GM23338 (cell line): ENCODE data around the gene TNFRSF8. TPM values are rescaled to one million over a fixed set of nuclear protein-coding genes. Genes with fewer than 3 reads are reported as not detected.

Source experiments
- ATAC-seq: fragments of 200-7000 bp; cut with Tn5 transposase; 3 replicates; pipeline ENCODE4 v1.9.1; 2020
- DNase-seq: peaks from one replicate; pipeline ENCODE4 v3.0.0-alpha.2; 2015; ENCODE audit warnings: low spot score
- H2AFZ ChIP-seq: fragments of 200-600 bp; sonication (generic); 2 replicates; pipeline ENCODE4 v1.8.0; 2016; ENCODE audit warnings: antibody characterized with exemption, mild to moderate bottlenecking, moderate library complexity
- H3F3A ChIP-seq: fragments of 200-600 bp; sonication (generic); replicated peaks from 2 replicates; pipeline ENCODE4 v1.8.0; 2017; ENCODE audit warnings: antibody characterized with exemption, mixed run types, low read depth
- H3K27ac ChIP-seq: fragments of 200-600 bp; sonication (generic); 2 replicates; pipeline ENCODE4 v1.6.1; 2016; ENCODE audit warnings: low read depth
- H3K27me3 ChIP-seq: fragments of 200-600 bp; sonication (generic); 2 replicates; pipeline ENCODE4 v1.8.0; 2016; ENCODE audit warnings: mild to moderate bottlenecking, mixed run types, moderate library complexity; ENCODE audit not compliant: insufficient read depth
- H3K36me3 ChIP-seq: fragments of 200-600 bp; sonication (generic); 2 replicates; pipeline ENCODE4 v1.8.0; 2016; ENCODE audit warnings: mild to moderate bottlenecking; ENCODE audit not compliant: insufficient read depth
- H3K4me1 ChIP-seq: fragments of 200-600 bp; sonication (generic); 2 replicates; pipeline ENCODE4 v1.8.0; 2016; ENCODE audit warnings: mild to moderate bottlenecking, moderate library complexity; ENCODE audit not compliant: insufficient read depth
- H3K4me2 ChIP-seq: fragments of 200-600 bp; sonication (generic); 2 replicates; pipeline ENCODE4 v1.7.1; 2017; ENCODE audit warnings: mixed run types
- H3K4me3 ChIP-seq: fragments of 200-600 bp; sonication (generic); 2 replicates; pipeline ENCODE4 v1.6.1; 2016; ENCODE audit warnings: mixed run types
- H3K79me2 ChIP-seq: fragments of 200-600 bp; sonication (generic); replicated peaks from 2 replicates; pipeline ENCODE4 v1.8.0; 2017; ENCODE audit warnings: mild to moderate bottlenecking; ENCODE audit not compliant: insufficient read depth
- H3K9me2 ChIP-seq: fragments of 200-600 bp; sonication (generic); 2 replicates; pipeline ENCODE4 v1.8.0; 2017; ENCODE audit not compliant: insufficient read depth
- H4K20me1 ChIP-seq: fragments of 200-600 bp; sonication (generic); replicated peaks from 2 replicates; pipeline ENCODE4 v1.8.0; 2017; ENCODE audit warnings: mild to moderate bottlenecking; ENCODE audit not compliant: insufficient read depth
- H3K27ac Mint-ChIP-seq: 2 replicates; pipeline ENCODE4 v1.8.0; 2020; ENCODE audit warnings: inconsistent platforms, mild to moderate bottlenecking, moderate library complexity, mixed read lengths
- H3K27me3 Mint-ChIP-seq: 3 replicates; pipeline ENCODE4 v1.8.0; 2022; ENCODE audit warnings: low read depth, mild to moderate bottlenecking, moderate library complexity, mixed read lengths, inconsistent platforms; ENCODE audit not compliant: insufficient read depth, poor library complexity
- H3K36me3 Mint-ChIP-seq: 3 replicates; pipeline ENCODE4 v1.8.0; 2021; ENCODE audit warnings: low read depth, mild to moderate bottlenecking, inconsistent platforms, moderate library complexity, mixed read lengths
- H3K4me1 Mint-ChIP-seq: 3 replicates; pipeline ENCODE4 v1.8.0; 2020; ENCODE audit warnings: mild to moderate bottlenecking, inconsistent platforms, mixed read lengths
- H3K4me3 Mint-ChIP-seq: 3 replicates; pipeline ENCODE4 v1.8.0; 2021; ENCODE audit warnings: moderate library complexity, mild to moderate bottlenecking, inconsistent platforms, mixed read lengths
- H3K9me3 Mint-ChIP-seq: 3 replicates; pipeline ENCODE4 v1.8.0; 2020; ENCODE audit warnings: moderate library complexity, mild to moderate bottlenecking, inconsistent platforms, mixed read lengths
- CREB1 ChIP-seq: fragments of 250-450 bp; sonication (Bioruptor Pico); IDR thresholded peaks from 2 replicates; pipeline ENCODE4 v1.5.0; 2020; ENCODE audit warnings: low read depth, mild to moderate bottlenecking, moderate library complexity
- EZH2 ChIP-seq: fragments of 200-600 bp; sonication (generic); IDR thresholded peaks from one replicate; pipeline ENCODE4 v1.8.0; 2017; ENCODE audit warnings: antibody characterized with exemption, mild to moderate bottlenecking, low read depth; ENCODE audit not compliant: unreplicated experiment
- EZH2phosphoT487 ChIP-seq: fragments of 200-600 bp; sonication (generic); IDR thresholded peaks from one replicate; pipeline ENCODE4 v1.8.1; 2018; ENCODE audit warnings: antibody characterized with exemption; ENCODE audit not compliant: unreplicated experiment
- JUNB ChIP-seq: IDR thresholded peaks from one replicate; pipeline ENCODE4 v1.6.1; 2016; ENCODE audit warnings: antibody characterized with exemption; ENCODE audit not compliant: unreplicated experiment
- NANOG ChIP-seq: IDR thresholded peaks from 2 replicates; pipeline ENCODE4 v1.6.1; 2016; ENCODE audit warnings: antibody characterized with exemption, borderline replicate concordance
- STAT1 ChIP-seq: IDR thresholded peaks from one replicate; pipeline ENCODE4 v1.6.1; 2016; ENCODE audit warnings: antibody characterized with exemption; ENCODE audit not compliant: unreplicated experiment
- ZNF114 ChIP-seq: fragments of 250-450 bp; sonication (Bioruptor Pico); IDR thresholded peaks from 2 replicates; pipeline ENCODE4 v1.5.0; 2020; ENCODE audit warnings: mild to moderate bottlenecking, moderate library complexity
- ZNF331 ChIP-seq: fragments of 250-450 bp; sonication (Bioruptor Pico); IDR thresholded peaks from 2 replicates; pipeline ENCODE4 v1.5.0; 2020; ENCODE audit warnings: low read depth, mild to moderate bottlenecking, moderate library complexity
- polyA plus RNA-seq: library from polyadenylated mRNA; unstranded; fragments of >200 nt; fragmentation: Nextera tagmentation; extraction: Ambion mirVana; gene quantifications from 2 replicates; pipeline ENCODE4 v1.2.1, GENCODE V29; 2016
- total RNA-seq: library from RNA; depleted of rRNA; stranded (reverse); fragments of >200 nt; shearing (Covaris generic); gene quantifications from 2 replicates; pipeline ENCODE4 v1.2.3, GENCODE V29; 2014
- TF ChIP-seq, protein P1 (sequence below): IDR thresholded peaks from one replicate; pipeline ENCODE4 v1.6.1; 2018; ENCODE audit warnings: antibody characterized with exemption; ENCODE audit not compliant: unreplicated experiment
- TF ChIP-seq, protein P2 (sequence below): fragments of 250-450 bp; sonication (Bioruptor Pico); IDR thresholded peaks from 2 replicates; pipeline ENCODE4 v1.5.0; 2020; ENCODE audit warnings: mild to moderate bottlenecking, moderate library complexity
- TF ChIP-seq, protein P3 (sequence below): IDR thresholded peaks from 2 replicates; pipeline ENCODE4 v1.6.1; 2016; ENCODE audit warnings: antibody characterized with exemption
- TF ChIP-seq, protein P4 (sequence below), 2 experiments: fragments of 200-600 bp in 1 of 2; sonication (generic) in 1 of 2; conservative IDR thresholded peaks; 2 replicates each; pipeline versions ENCODE4 v1.5.1 to v1.6.1; 2016 to 2017; ENCODE audit warnings: antibody characterized with exemption in 2 of 2, low read depth in 2 of 2, mild to moderate bottlenecking in 2 of 2, moderate library complexity in 1 of 2

The TNFRSF8 gene
- total and polyA plus RNA-seq, 2 experiments from 2014 or later = 11.7 to 28.2 TPM

DNA sequence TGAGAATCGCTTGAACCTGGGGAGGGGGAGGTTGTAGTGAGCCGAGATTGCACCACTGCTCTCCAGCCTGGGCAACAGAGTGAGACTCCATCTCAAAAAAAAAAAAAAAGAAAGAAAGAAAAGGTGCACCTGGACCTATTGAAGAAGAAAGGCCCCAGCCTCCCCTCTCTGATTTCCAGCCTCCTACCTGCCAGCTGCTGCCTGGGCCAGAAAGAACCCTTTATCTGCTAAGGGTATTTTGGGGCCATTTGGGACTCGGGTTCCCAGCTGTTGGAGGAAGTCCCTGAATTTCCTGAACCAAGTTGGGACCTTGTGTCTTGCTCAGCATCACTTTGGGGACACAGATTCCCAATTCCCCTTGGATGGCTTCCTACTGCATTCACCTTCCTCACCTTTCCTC lies 3.9 kb upstream of the TNFRSF8 start:
- Mint-ChIP-seq H3K27me3 (peaks cover 22% of the 10 kb centered on the region), H3K4me1 (peaks cover 7% of the 10 kb centered on the region), H3K9me3 (peaks cover 5% of the 10 kb centered on the region), H3K36me3 (peaks cover 4% of the 10 kb centered on the region; the same call in 1 of the 3 replicates), H3K27ac (no peak overlapping the region), H3K4me3 (no peak overlapping the region)
- Histone ChIP-seq H3K27ac (no peak overlapping the region), H3F3A (no peaks in the 10 kb centered on the region), H3K27me3 (peaks cover 21% of the 10 kb centered on the region), H3K4me2 (no peak overlapping the region), H3K9me2 (no peaks in the 10 kb centered on the region; the same call in 1 of the 2 replicates), H2AFZ (no peak overlapping the region), H3K36me3 (no peaks in the 10 kb centered on the region), H3K4me3 (no peak overlapping the region), H3K79me2 (peaks cover 7% of the 10 kb centered on the region), H4K20me1 (no peaks in the 10 kb centered on the region), H3K4me1 (peaks cover under 1% of the 10 kb centered on the region)
- no peak for DNase-seq
- ATAC-seq = no peak
- TF ChIP-seq STAT1 (no peak), EZH2 (no peak), EZH2phosphoT487 (no peak), ZNF331 (CRISPR knock-in tag) (no peak), CREB1 (CRISPR knock-in tag) (no peak), NANOG (no peak), ZNF114 (CRISPR knock-in tag) (no peak), JUNB (no peak)
- TF ChIP-seq, protein P1, sequence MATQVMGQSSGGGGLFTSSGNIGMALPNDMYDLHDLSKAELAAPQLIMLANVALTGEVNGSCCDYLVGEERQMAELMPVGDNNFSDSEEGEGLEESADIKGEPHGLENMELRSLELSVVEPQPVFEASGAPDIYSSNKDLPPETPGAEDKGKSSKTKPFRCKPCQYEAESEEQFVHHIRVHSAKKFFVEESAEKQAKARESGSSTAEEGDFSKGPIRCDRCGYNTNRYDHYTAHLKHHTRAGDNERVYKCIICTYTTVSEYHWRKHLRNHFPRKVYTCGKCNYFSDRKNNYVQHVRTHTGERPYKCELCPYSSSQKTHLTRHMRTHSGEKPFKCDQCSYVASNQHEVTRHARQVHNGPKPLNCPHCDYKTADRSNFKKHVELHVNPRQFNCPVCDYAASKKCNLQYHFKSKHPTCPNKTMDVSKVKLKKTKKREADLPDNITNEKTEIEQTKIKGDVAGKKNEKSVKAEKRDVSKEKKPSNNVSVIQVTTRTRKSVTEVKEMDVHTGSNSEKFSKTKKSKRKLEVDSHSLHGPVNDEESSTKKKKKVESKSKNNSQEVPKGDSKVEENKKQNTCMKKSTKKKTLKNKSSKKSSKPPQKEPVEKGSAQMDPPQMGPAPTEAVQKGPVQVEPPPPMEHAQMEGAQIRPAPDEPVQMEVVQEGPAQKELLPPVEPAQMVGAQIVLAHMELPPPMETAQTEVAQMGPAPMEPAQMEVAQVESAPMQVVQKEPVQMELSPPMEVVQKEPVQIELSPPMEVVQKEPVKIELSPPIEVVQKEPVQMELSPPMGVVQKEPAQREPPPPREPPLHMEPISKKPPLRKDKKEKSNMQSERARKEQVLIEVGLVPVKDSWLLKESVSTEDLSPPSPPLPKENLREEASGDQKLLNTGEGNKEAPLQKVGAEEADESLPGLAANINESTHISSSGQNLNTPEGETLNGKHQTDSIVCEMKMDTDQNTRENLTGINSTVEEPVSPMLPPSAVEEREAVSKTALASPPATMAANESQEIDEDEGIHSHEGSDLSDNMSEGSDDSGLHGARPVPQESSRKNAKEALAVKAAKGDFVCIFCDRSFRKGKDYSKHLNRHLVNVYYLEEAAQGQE = no peak
- TF ChIP-seq, protein P2, sequence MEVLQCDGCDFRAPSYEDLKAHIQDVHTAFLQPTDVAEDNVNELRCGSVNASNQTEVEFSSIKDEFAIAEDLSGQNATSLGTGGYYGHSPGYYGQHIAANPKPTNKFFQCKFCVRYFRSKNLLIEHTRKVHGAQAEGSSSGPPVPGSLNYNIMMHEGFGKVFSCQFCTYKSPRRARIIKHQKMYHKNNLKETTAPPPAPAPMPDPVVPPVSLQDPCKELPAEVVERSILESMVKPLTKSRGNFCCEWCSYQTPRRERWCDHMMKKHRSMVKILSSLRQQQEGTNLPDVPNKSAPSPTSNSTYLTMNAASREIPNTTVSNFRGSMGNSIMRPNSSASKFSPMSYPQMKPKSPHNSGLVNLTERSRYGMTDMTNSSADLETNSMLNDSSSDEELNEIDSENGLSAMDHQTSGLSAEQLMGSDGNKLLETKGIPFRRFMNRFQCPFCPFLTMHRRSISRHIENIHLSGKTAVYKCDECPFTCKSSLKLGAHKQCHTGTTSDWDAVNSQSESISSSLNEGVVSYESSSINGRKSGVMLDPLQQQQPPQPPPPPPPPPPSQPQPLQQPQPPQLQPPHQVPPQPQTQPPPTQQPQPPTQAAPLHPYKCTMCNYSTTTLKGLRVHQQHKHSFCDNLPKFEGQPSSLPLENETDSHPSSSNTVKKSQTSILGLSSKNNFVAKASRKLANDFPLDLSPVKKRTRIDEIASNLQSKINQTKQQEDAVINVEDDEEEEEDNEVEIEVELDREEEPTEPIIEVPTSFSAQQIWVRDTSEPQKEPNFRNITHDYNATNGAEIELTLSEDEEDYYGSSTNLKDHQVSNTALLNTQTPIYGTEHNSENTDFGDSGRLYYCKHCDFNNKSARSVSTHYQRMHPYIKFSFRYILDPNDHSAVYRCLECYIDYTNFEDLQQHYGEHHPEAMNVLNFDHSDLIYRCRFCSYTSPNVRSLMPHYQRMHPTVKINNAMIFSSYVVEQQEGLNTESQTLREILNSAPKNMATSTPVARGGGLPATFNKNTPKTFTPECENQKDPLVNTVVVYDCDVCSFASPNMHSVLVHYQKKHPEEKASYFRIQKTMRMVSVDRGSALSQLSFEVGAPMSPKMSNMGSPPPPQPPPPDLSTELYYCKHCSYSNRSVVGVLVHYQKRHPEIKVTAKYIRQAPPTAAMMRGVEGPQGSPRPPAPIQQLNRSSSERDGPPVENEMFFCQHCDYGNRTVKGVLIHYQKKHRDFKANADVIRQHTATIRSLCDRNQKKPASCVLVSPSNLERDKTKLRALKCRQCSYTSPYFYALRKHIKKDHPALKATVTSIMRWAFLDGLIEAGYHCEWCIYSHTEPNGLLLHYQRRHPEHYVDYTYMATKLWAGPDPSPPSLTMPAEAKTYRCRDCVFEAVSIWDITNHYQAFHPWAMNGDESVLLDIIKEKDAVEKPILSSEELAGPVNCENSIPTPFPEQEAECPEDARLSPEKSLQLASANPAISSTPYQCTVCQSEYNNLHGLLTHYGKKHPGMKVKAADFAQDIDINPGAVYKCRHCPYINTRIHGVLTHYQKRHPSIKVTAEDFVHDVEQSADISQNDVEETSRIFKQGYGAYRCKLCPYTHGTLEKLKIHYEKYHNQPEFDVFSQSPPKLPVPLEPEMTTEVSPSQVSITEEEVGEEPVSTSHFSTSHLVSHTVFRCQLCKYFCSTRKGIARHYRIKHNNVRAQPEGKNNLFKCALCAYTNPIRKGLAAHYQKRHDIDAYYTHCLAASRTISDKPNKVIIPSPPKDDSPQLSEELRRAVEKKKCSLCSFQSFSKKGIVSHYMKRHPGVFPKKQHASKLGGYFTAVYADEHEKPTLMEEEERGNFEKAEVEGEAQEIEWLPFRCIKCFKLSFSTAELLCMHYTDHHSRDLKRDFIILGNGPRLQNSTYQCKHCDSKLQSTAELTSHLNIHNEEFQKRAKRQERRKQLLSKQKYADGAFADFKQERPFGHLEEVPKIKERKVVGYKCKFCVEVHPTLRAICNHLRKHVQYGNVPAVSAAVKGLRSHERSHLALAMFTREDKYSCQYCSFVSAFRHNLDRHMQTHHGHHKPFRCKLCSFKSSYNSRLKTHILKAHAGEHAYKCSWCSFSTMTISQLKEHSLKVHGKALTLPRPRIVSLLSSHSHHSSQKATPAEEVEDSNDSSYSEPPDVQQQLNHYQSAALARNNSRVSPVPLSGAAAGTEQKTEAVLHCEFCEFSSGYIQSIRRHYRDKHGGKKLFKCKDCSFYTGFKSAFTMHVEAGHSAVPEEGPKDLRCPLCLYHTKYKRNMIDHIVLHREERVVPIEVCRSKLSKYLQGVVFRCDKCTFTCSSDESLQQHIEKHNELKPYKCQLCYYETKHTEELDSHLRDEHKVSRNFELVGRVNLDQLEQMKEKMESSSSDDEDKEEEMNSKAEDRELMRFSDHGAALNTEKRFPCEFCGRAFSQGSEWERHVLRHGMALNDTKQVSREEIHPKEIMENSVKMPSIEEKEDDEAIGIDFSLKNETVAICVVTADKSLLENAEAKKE (CRISPR knock-in tag) = no peak
- TF ChIP-seq, protein P3, sequence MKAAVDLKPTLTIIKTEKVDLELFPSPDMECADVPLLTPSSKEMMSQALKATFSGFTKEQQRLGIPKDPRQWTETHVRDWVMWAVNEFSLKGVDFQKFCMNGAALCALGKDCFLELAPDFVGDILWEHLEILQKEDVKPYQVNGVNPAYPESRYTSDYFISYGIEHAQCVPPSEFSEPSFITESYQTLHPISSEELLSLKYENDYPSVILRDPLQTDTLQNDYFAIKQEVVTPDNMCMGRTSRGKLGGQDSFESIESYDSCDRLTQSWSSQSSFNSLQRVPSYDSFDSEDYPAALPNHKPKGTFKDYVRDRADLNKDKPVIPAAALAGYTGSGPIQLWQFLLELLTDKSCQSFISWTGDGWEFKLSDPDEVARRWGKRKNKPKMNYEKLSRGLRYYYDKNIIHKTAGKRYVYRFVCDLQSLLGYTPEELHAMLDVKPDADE = no peak
- TF ChIP-seq, protein P4, sequence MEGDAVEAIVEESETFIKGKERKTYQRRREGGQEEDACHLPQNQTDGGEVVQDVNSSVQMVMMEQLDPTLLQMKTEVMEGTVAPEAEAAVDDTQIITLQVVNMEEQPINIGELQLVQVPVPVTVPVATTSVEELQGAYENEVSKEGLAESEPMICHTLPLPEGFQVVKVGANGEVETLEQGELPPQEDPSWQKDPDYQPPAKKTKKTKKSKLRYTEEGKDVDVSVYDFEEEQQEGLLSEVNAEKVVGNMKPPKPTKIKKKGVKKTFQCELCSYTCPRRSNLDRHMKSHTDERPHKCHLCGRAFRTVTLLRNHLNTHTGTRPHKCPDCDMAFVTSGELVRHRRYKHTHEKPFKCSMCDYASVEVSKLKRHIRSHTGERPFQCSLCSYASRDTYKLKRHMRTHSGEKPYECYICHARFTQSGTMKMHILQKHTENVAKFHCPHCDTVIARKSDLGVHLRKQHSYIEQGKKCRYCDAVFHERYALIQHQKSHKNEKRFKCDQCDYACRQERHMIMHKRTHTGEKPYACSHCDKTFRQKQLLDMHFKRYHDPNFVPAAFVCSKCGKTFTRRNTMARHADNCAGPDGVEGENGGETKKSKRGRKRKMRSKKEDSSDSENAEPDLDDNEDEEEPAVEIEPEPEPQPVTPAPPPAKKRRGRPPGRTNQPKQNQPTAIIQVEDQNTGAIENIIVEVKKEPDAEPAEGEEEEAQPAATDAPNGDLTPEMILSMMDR (conservative IDR thresholded peaks at IDR 0.05; ENCODE audit: low read depth in 2 of 2) = no peak
